ENCODE results near the gene KLF15.

DNA sequence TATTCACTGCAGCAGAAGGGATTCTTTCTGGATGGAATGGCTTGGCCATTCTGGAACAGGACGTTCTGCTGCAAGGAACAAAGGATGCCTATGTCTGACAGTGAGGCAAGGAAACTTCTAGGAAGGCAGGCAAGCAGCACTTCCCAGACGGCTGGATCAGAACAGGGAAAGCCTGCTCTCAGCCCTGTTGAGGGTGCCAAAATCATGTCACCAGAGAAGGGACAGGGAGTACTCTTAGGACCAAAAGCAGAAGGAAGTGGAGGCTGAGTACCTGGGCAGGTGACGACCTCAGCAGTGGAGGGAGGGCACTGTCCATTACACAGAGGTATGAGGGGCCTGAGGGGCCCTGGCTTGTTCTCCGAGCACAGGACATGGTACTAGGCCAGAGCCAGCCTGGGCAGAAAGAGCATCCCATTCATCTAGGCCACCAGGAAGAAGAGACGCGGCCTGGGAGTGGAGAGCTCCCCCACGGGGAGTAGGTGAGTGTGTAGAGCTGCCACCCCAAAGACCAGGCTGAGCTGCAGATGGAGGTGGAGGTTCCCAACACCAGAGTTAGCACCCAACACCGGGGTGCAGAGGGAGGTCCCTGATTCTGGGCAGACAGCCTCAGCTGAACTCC, 9.6 kb downstream of the KLF15 start:
- TF ChIP-seq, protein P1, sequence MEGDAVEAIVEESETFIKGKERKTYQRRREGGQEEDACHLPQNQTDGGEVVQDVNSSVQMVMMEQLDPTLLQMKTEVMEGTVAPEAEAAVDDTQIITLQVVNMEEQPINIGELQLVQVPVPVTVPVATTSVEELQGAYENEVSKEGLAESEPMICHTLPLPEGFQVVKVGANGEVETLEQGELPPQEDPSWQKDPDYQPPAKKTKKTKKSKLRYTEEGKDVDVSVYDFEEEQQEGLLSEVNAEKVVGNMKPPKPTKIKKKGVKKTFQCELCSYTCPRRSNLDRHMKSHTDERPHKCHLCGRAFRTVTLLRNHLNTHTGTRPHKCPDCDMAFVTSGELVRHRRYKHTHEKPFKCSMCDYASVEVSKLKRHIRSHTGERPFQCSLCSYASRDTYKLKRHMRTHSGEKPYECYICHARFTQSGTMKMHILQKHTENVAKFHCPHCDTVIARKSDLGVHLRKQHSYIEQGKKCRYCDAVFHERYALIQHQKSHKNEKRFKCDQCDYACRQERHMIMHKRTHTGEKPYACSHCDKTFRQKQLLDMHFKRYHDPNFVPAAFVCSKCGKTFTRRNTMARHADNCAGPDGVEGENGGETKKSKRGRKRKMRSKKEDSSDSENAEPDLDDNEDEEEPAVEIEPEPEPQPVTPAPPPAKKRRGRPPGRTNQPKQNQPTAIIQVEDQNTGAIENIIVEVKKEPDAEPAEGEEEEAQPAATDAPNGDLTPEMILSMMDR (IDR thresholded peaks at IDR 0.05): no peak
- TF ChIP-seq HDAC2 (IDR thresholded peaks at IDR 0.05): no peak
- TF ChIP-seq REST (IDR thresholded peaks at IDR 0.05): no peak
- no peak for TF ChIP-seq ZC3H11A (IDR thresholded peaks at IDR 0.05)
- no peak for TF ChIP-seq EP300 (IDR thresholded peaks at IDR 0.05)
- no peak for TF ChIP-seq RARB (CRISPR knock-in tag; IDR thresholded peaks at IDR 0.05)
- no peak for TF ChIP-seq MAFK (IDR thresholded peaks at IDR 0.05; ENCODE audit: partially characterized antibody)
- TF ChIP-seq USF2 (IDR thresholded peaks at IDR 0.05): no peak
- TF ChIP-seq POLR2A (IDR thresholded peaks at IDR 0.05; ENCODE audit: low read length): no peak
- TF ChIP-seq, protein P2, sequence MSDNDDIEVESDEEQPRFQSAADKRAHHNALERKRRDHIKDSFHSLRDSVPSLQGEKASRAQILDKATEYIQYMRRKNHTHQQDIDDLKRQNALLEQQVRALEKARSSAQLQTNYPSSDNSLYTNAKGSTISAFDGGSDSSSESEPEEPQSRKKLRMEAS (IDR thresholded peaks at IDR 0.05): no peak
